Measurements from ENCODE around the gene MFNG. TPM values are rescaled to one million over a fixed set of nuclear protein-coding genes. Genes with fewer than 3 reads are reported as not detected.

Gene MFNG
- total RNA-seq, 3 donors from 2014 or later = 9.4 to 20.6 (median 17.8) TPM

DNA sequence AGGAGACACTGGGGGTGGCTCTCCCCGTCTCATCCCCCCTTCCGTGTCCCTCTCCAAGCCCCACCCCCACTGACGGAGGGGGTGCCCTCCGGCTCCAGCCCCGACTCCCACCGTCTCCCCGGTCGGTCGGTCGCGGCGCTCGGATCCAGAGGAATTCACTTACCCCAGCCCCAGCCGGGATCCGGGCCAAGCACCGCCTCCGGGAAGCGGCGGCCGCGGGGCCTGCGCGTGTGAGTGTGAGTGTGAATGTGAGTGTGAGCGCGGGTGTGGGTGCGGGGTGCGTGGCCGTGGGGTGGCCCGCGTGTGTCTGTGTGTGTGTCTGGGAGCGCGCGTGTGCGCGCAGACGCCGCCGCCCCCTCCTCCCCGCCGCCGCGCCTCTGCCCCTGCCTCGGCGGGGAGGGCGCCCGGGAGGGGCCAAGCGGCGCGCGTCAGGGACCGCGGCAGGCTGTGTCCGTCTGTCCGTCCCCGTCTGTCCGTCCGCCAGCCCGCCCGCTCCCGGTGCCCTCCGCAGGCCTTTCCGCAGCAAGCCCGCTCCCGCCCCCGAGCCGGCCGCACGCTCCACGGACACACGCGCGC, 59.0 kb downstream of the MFNG start, which contains the start of gene ELFN2:
ELFN2 (minus strand) TSS at position 345 of the 576 bp plus-strand sequence. CDS start 51,945 bp downstream, outside the sequence.
- no peak for DNase-seq (ENCODE audit: low spot score in 2 of 2)
- H3K9me3 ChIP-seq = no peaks in the 10 kb centered on the region
- peaks cover 3 to 4% of the 10 kb centered on the region in 2 donors for H3K4me1 ChIP-seq
- peaks cover 7 to 75% of the 10 kb centered on the region in 2 donors for H3K27me3 ChIP-seq
- intact Hi-C loops (cut with DNase I; ENCODE audit: low total_unique reads) = no loop called here
- TF ChIP-seq, protein P1, sequence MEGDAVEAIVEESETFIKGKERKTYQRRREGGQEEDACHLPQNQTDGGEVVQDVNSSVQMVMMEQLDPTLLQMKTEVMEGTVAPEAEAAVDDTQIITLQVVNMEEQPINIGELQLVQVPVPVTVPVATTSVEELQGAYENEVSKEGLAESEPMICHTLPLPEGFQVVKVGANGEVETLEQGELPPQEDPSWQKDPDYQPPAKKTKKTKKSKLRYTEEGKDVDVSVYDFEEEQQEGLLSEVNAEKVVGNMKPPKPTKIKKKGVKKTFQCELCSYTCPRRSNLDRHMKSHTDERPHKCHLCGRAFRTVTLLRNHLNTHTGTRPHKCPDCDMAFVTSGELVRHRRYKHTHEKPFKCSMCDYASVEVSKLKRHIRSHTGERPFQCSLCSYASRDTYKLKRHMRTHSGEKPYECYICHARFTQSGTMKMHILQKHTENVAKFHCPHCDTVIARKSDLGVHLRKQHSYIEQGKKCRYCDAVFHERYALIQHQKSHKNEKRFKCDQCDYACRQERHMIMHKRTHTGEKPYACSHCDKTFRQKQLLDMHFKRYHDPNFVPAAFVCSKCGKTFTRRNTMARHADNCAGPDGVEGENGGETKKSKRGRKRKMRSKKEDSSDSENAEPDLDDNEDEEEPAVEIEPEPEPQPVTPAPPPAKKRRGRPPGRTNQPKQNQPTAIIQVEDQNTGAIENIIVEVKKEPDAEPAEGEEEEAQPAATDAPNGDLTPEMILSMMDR (IDR thresholded peaks at IDR 0.05) = no peak
- TF ChIP-seq POLR2A (IDR thresholded peaks at IDR 0.05) (no peak), POLR2AphosphoS5 (IDR thresholded peaks at IDR 0.05) (no peak)
- no peak within 1 kb of the TSS for H3K27ac ChIP-seq
- H3K4me3 ChIP-seq = peak within 1 kb of the TSS; percentile 32 to 74 (median 54)
- no peaks in the 10 kb centered on the region for H3K36me3 ChIP-seq

DNA sequence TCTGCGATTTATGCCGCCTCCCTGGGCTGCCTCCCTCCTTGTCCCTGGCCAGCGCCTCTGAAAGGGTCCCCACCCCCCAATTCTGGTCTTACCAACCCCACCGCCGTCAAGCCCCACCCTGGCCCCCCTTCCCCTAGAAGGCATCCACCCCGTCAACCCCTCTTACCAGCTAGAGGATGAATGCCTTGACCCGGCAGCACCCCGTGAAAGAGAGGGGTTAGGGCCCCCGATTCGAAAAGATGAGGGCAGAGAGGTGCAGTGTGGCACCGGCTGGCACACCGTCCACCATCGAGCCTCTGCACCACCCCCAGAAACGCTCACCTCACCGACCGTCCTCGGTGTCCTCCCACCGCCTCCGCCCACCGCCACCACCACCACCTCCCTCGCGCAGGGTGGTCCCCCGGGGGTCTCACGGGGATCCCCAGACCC, 59.5 kb downstream of the MFNG start:
- H3K9me3 ChIP-seq = no peaks in the 10 kb centered on the region
- peaks cover 3 to 4% of the 10 kb centered on the region in 2 donors for H3K4me1 ChIP-seq
- H3K4me3 ChIP-seq = peak overlapping the region in 2 of 3 donors; percentile 54 to 74
- no peaks in the 10 kb centered on the region for H3K36me3 ChIP-seq
- peaks cover 7 to 79% of the 10 kb centered on the region in 2 donors for H3K27me3 ChIP-seq
- H3K27ac ChIP-seq = no peak overlapping the region
- TF ChIP-seq POLR2A (IDR thresholded peaks at IDR 0.05) = no peak
- no peak for TF ChIP-seq POLR2AphosphoS5 (IDR thresholded peaks at IDR 0.05)
- TF ChIP-seq, protein P1 (IDR thresholded peaks at IDR 0.05) = no peak
- intact Hi-C loops (cut with DNase I; ENCODE audit: low total_unique reads) = no loop called here
- DNase-seq (ENCODE audit: low spot score in 2 of 2) = no peak

DNA sequence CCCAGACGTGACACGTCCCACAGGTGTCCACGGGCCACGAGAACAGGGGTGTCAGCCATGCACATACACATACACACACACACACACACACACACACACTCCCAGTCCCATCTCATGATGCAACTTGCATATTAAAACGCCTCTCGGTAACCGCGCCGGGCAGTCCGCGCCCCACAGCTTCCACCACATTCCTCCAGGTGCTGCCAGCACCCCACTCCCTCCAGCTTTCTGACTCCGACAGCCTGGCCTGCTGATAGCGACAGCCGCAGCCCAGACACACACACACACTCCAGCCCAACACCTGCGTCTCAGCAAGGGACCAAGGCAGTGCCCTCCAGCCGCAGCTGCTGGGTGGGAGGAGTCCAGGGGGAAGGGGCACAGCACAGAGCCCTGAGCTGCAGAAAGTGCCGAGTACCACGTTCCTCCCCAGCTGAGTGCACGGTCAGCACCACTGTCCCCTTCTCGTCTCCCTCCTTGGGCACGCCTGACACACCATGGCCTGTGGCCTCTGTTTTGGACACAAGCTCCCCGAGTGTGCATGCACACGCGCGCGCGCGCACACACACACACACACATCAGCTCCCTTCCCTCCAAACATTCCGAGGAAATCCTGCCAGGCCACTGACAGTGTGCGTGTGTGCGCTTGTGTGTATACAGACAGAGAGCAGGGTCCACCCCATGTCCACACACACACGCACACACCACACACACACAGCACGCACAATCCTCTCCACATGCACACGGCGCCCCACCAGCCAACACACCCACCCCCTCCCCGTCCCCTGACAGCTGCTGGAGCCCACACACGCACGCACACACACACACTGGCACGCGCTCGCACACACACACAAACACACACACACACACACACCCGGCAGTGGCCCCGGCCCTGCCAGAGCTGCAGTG, 60.1 kb downstream of the MFNG start:
- Histone ChIP-seq H3K27me3 (peaks cover 7 to 86% of the 10 kb centered on the region in 2 donors), H3K4me3 (peak overlapping the region in 1 of 3 donors; percentile 74), H3K27ac (no peak overlapping the region), H3K9me3 (no peaks in the 10 kb centered on the region), H3K4me1 (peaks cover 3 to 4% of the 10 kb centered on the region in 2 donors), H3K36me3 (no peaks in the 10 kb centered on the region)
- TF ChIP-seq, protein P1 (IDR thresholded peaks at IDR 0.05) = no peak
- TF ChIP-seq POLR2A (IDR thresholded peaks at IDR 0.05) (no peak), POLR2AphosphoS5 (IDR thresholded peaks at IDR 0.05) (no peak)
- intact Hi-C loops (cut with DNase I; ENCODE audit: low total_unique reads) = no loop called here
- no peak for DNase-seq (ENCODE audit: low spot score in 2 of 2)

DNA sequence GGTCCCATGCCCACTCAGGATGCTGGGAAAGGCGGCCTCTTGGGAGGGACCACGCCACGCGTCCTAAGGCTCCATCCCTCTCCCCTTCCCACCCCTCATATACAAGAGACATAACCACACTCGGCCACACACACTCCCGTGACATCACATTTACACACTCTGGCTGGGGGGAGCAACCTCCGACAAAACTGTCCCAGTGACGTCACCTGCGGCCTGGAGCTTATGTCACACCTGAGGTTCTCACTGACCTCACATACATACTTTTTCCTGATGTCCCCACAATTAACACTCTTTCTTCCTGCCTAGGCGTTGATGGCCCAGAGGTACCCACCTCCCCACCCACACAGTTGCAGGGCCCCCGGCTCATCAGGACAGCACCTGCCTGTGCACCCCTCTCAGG, 60.8 kb downstream of the MFNG start:
- H3K4me1 ChIP-seq = peaks cover 4% of the 10 kb centered on the region in 2 donors
- peaks cover 7 to 89% of the 10 kb centered on the region in 2 donors for H3K27me3 ChIP-seq
- no peak overlapping the region for H3K4me3 ChIP-seq
- H3K36me3 ChIP-seq = no peaks in the 10 kb centered on the region
- TF ChIP-seq, protein P1 (IDR thresholded peaks at IDR 0.05) = no peak
- no peak for TF ChIP-seq POLR2AphosphoS5 (IDR thresholded peaks at IDR 0.05)
- TF ChIP-seq POLR2A (IDR thresholded peaks at IDR 0.05) = no peak
- no peak overlapping the region for H3K27ac ChIP-seq
- intact Hi-C loops (cut with DNase I; ENCODE audit: low total_unique reads) = no loop called here
- no peaks in the 10 kb centered on the region for H3K9me3 ChIP-seq
- DNase-seq (ENCODE audit: low spot score in 2 of 2) = no peak
